Measurements from ENCODE around the gene AGTPBP1.
A peak's percentile ranks its signal among the peaks of the same experiment; 100 is the strongest.
"Not testable (repeated sequence)": the region's sequence is repeated elsewhere in the genome, so short reads cannot be mapped to it uniquely, and the experiment has no call there.

Gene AGTPBP1

GRCh38 chr9:85741875-85742596, at the start of gene AGTPBP1:
TSS of gene AGTPBP1 (minus strand) at chr9:85741954. CDS start at chr9:85712533, 29,421 bp downstream.
- peak; percentile 97 for DNase-seq

- DNase-seq, result not testable (repeated sequence)
Observed at GRCh38 chr9:85786116-85786515, 44.4 kb upstream of the AGTPBP1 start.

GRCh38 chr9:85773844-85774243, 32.1 kb upstream of the AGTPBP1 start:
- DNase-seq, result not testable (repeated sequence)

- not testable (repeated sequence) for DNase-seq
Observed at GRCh38 chr9:85761802-85762201, 20.0 kb upstream of the AGTPBP1 start.

- not testable (repeated sequence) for DNase-seq
Observed at GRCh38 chr9:85757716-85758115, 16.0 kb upstream of the AGTPBP1 start.

GRCh38 chr9:85756216-85756615, 14.5 kb upstream of the AGTPBP1 start:
- not testable (repeated sequence) for DNase-seq

GRCh38 chr9:85746309-85746708, 4.6 kb upstream of the AGTPBP1 start:
- DNase-seq, result no peak

- DNase-seq, result no peak
Observed at GRCh38 chr9:85745203-85745602, 3.4 kb upstream of the AGTPBP1 start.

- no peak for DNase-seq
Observed at GRCh38 chr9:85744480-85744879, 2.7 kb upstream of the AGTPBP1 start.

- DNase-seq, result no peak
Observed at GRCh38 chr9:85743275-85744128, 1.7 kb upstream of the AGTPBP1 start.

GRCh38 chr9:85742597-85742936, 813 bp upstream of the AGTPBP1 start:
- no peak for DNase-seq

GRCh38 chr9:85741095-85741874, 469 bp downstream of the AGTPBP1 start:
- peak; percentile 62 for DNase-seq

GRCh38 chr9:85740787-85741094, 1.0 kb downstream of the AGTPBP1 start:
- DNase-seq, result no peak

GRCh38 chr9:85738509-85738908, 3.2 kb downstream of the AGTPBP1 start:
- DNase-seq, result no peak

- no peak for DNase-seq
Observed at GRCh38 chr9:85737671-85738070, 4.1 kb downstream of the AGTPBP1 start.

- no peak for DNase-seq
Observed at GRCh38 chr9:85730916-85731630, 10.7 kb downstream of the AGTPBP1 start.

- DNase-seq, result no peak
Observed at GRCh38 chr9:85729882-85730281, 11.9 kb downstream of the AGTPBP1 start.

GRCh38 chr9:85727500-85727899, 14.3 kb downstream of the AGTPBP1 start:
- DNase-seq, result no peak

- no peak for DNase-seq
Observed at GRCh38 chr9:85726737-85727136, 15.0 kb downstream of the AGTPBP1 start.

GRCh38 chr9:85723215-85723614, 18.5 kb downstream of the AGTPBP1 start:
- DNase-seq, result peak; percentile 24

GRCh38 chr9:85719411-85719810, 22.3 kb downstream of the AGTPBP1 start:
- not testable (repeated sequence) for DNase-seq

GRCh38 chr9:85717818-85718217, 23.9 kb downstream of the AGTPBP1 start:
- not testable (repeated sequence) for DNase-seq

- no peak for DNase-seq
Observed at GRCh38 chr9:85717220-85717619, 24.5 kb downstream of the AGTPBP1 start.

Measured in activated naive CD4-positive, alpha-beta T cell treated with Interleukin-2 at 50 U/mL for 16 hours (primary cell).